CD14-positive monocyte (primary cell): Measurements from ENCODE around the gene CAB39L. TPM values are rescaled to one million over a fixed set of nuclear protein-coding genes. Genes with fewer than 3 reads are reported as not detected.

Experiments used
- DNase-seq, 3 donors: peaks; one replicate each; pipeline ENCODE4 v3.0.0-alpha.2; 2011 to 2022
- H2AFZ ChIP-seq: 2 replicates; pipeline ENCODE4 v1.6.0; 2012; ENCODE audit warnings: mild to moderate bottlenecking, low read depth, low read length, inconsistent platforms; ENCODE audit not compliant: insufficient read depth, poor library complexity, severe bottlenecking
- H3K27ac ChIP-seq, 2 donors: 1 replicate in 1 of 2; 2 replicates in 1 of 2; pipeline ENCODE4 v1.5.1; 2012 to 2013; ENCODE audit warnings: low read length in 2 of 2, control low read depth in 1 of 2, inconsistent platforms in 1 of 2, low read depth in 1 of 2, mild to moderate bottlenecking in 1 of 2
- H3K27me3 ChIP-seq, 2 donors: one replicate each; pipeline versions ENCODE4 v1.6.0 to v1.6.1; 2011 to 2013; ENCODE audit warnings: low read length in 2 of 2; ENCODE audit not compliant: control insufficient read depth in 2 of 2, insufficient read depth in 2 of 2
- H3K36me3 ChIP-seq, 2 donors: replicated peaks in 1 of 2; 1 replicate in 1 of 2; 2 replicates in 1 of 2; pipeline versions ENCODE4 v1.5.1 to v1.6.1; 2012 to 2013; ENCODE audit warnings: low read length in 2 of 2, control low read depth in 1 of 2, inconsistent platforms in 1 of 2, mild to moderate bottlenecking in 1 of 2; ENCODE audit not compliant: insufficient read depth in 2 of 2, control insufficient read depth in 1 of 2
- H3K4me1 ChIP-seq, 2 donors: 1 replicate in 1 of 2; 2 replicates in 1 of 2; pipeline versions ENCODE4 v1.5.1 to v1.6.1; 2012 to 2013; ENCODE audit warnings: low read length in 2 of 2, control low read depth in 1 of 2, inconsistent platforms in 1 of 2, mild to moderate bottlenecking in 1 of 2, moderate library complexity in 1 of 2; ENCODE audit not compliant: insufficient read depth in 2 of 2, control insufficient read depth in 1 of 2
- H3K4me2 ChIP-seq: replicated peaks from 2 replicates; pipeline ENCODE3; 2012; ENCODE audit warnings: low read length, moderate library complexity, mild to moderate bottlenecking; ENCODE audit not compliant: poor library complexity, severe bottlenecking; ENCODE audit errors: extremely low read depth
- H3K4me3 ChIP-seq, 3 experiments: fragments of 200-600 bp in 1 of 3; sonication (generic) in 1 of 3; replicated peaks in 1 of 3; 1 replicate in 2 of 3; 2 replicates in 1 of 3; pipeline ENCODE4 v1.5.1; 2011 to 2013; ENCODE audit warnings: low read length in 3 of 3, mild to moderate bottlenecking in 3 of 3, control low read depth in 2 of 3, low read depth in 2 of 3, inconsistent platforms in 1 of 3, moderate library complexity in 1 of 3
- H3K79me2 ChIP-seq: 2 replicates; pipeline ENCODE4 v1.6.0; 2012; ENCODE audit warnings: mild to moderate bottlenecking, control low read depth, inconsistent platforms, low read length, moderate library complexity; ENCODE audit not compliant: insufficient read depth
- H3K9ac ChIP-seq: 2 replicates; pipeline ENCODE4 v1.6.0; 2017; ENCODE audit warnings: low read length, mild to moderate bottlenecking; ENCODE audit not compliant: insufficient read depth, poor library complexity, severe bottlenecking
- H3K9me3 ChIP-seq, 2 donors: replicated peaks in 1 of 2; 1 replicate in 1 of 2; 2 replicates in 1 of 2; pipeline versions ENCODE4 v1.5.1 to v1.6.1; 2012 to 2013; ENCODE audit warnings: low read length in 2 of 2, control low read depth in 1 of 2; ENCODE audit not compliant: control insufficient read depth in 1 of 2, insufficient read depth in 1 of 2
- H4K20me1 ChIP-seq: 2 replicates; pipeline ENCODE4 v1.6.0; 2012; ENCODE audit warnings: mild to moderate bottlenecking, low read length, control low read depth, moderate library complexity; ENCODE audit not compliant: insufficient read depth
- H3K27ac Mint-ChIP-seq, 7 donors: one replicate each; pipeline ENCODE4 v1.8.0; 2020; ENCODE audit warnings: mild to moderate bottlenecking in 7 of 7, mixed read lengths in 7 of 7, moderate library complexity in 6 of 7, inconsistent platforms in 2 of 7
- H3K27me3 Mint-ChIP-seq, 3 donors: one replicate each; pipeline ENCODE4 v1.8.0; 2021 to 2022; ENCODE audit warnings: low read depth in 3 of 3, mild to moderate bottlenecking in 3 of 3, mixed read lengths in 3 of 3, moderate library complexity in 3 of 3, inconsistent platforms in 1 of 3
- H3K36me3 Mint-ChIP-seq, 2 donors: one replicate each; pipeline ENCODE4 v1.8.0; 2020; ENCODE audit warnings: mixed read lengths in 2 of 2, inconsistent platforms in 1 of 2, mild to moderate bottlenecking in 1 of 2
- H3K4me1 Mint-ChIP-seq: one replicate; pipeline ENCODE4 v1.8.0; 2020; ENCODE audit warnings: mild to moderate bottlenecking, mixed read lengths
- H3K4me3 Mint-ChIP-seq, 2 donors: one replicate each; pipeline ENCODE4 v1.8.0; 2020; ENCODE audit warnings: mild to moderate bottlenecking in 2 of 2, mixed read lengths in 2 of 2, moderate library complexity in 1 of 2
- H3K9me3 Mint-ChIP-seq, 7 donors: one replicate each; pipeline ENCODE4 v1.8.0; 2020 to 2022; ENCODE audit warnings: mixed read lengths in 7 of 7, mild to moderate bottlenecking in 6 of 7, moderate library complexity in 6 of 7, inconsistent platforms in 2 of 7
- CTCF ChIP-seq: fragments of 200-600 bp; IDR thresholded peaks from one replicate; pipeline ENCODE4 v1.8.0; 2022; ENCODE audit warnings: antibody characterized with exemption, mild to moderate bottlenecking
- WGBS: methylation state at CpG from one replicate; pipeline ENCODE4 v1.1.5; 2013; ENCODE audit warnings: missing lambda C conversion rate; ENCODE audit not compliant: insufficient coverage; 5-methylcytosine and 5-hydroxymethylcytosine counted together
- intact Hi-C, 2 donors: fragments of 100-400 bp; cut with micrococcal nuclease; formaldehyde crosslinking; loops; one replicate each; pipeline versions ENCODE4 v1.15.0 to v1.15.1; 2023
- polyA plus RNA-seq, 3 donors: library from polyadenylated mRNA; depleted of rRNA in 1 of 3; unstranded in 2 of 3; stranded (reverse) in 1 of 3; fragments of 300-500 nt in 2 of 3; fragments of >200 nt in 1 of 3; fragmentation: Illumina TruSeq in 2 of 3; gene quantifications; 1 replicate in 2 of 3; 2 replicates in 1 of 3; pipeline ENCODE4 v1.2.3, GENCODE V29; 2012 to 2021

CAB39L gene
- polyA plus RNA-seq, 3 donors, result 1.9 to 5.1 (median 2.7) TPM

GRCh38 chr13:49417161-49417560 is 26.7 kb downstream of the CAB39L start:
- H3K4me3 ChIP-seq, result no peak overlapping the region
- H3K9me3 Mint-ChIP-seq, result peaks cover 0 to 1% (median 0%) of the 10 kb centered on the region in 7 donors

GRCh38 chr13:49412749-49413148 is 31.1 kb downstream of the CAB39L start:
- Histone ChIP-seq H3K4me3 (no peak overlapping the region), H3K9ac (no peak overlapping the region), H3K27me3 (no peaks in the 10 kb centered on the region), H3K27ac (no peak overlapping the region), H3K9me3 (no peaks in the 10 kb centered on the region), H2AFZ (no peak overlapping the region), H3K79me2 (no peaks in the 10 kb centered on the region), H3K4me2 (no peak overlapping the region), H3K36me3 (no peaks in the 10 kb centered on the region), H3K4me1 (peaks cover 8 to 10% of the 10 kb centered on the region in 2 donors), H4K20me1 (no peaks in the 10 kb centered on the region)
- peaks cover 13% of the 10 kb centered on the region for H3K4me1 Mint-ChIP-seq
- intact Hi-C loops, result no loop called here
- H3K27me3 Mint-ChIP-seq, result no peaks in the 10 kb centered on the region
- H3K9me3 Mint-ChIP-seq, result peaks cover 0 to 3% (median 0%) of the 10 kb centered on the region in 7 donors
- H3K36me3 Mint-ChIP-seq, result peaks cover 5 to 6% of the 10 kb centered on the region in 2 donors
- no peak for DNase-seq
- no peak for TF ChIP-seq CTCF
- no CpG with 5 or more reads among the region's 2 CpGs for WGBS
- no peak overlapping the region for H3K27ac Mint-ChIP-seq
- no peak overlapping the region for H3K4me3 Mint-ChIP-seq

More at GRCh38 chr13:49417161-49417560, 26.7 kb downstream of the CAB39L start:
- Mint-ChIP-seq H3K4me3 (no peak overlapping the region), H3K27ac (no peak overlapping the region), H3K36me3 (peaks cover 3 to 6% of the 10 kb centered on the region in 2 donors), H3K4me1 (peaks cover 25% of the 10 kb centered on the region), H3K27me3 (no peaks in the 10 kb centered on the region)
- WGBS, result no CpG with 5 or more reads among the region's 3 CpGs
- no peak for DNase-seq
- Histone ChIP-seq H3K9ac (no peak overlapping the region), H2AFZ (no peak overlapping the region), H4K20me1 (no peaks in the 10 kb centered on the region), H3K27ac (no peak overlapping the region), H3K4me2 (no peak overlapping the region), H3K27me3 (no peaks in the 10 kb centered on the region), H3K4me1 (peaks cover 18 to 20% of the 10 kb centered on the region in 2 donors), H3K9me3 (no peaks in the 10 kb centered on the region), H3K36me3 (no peaks in the 10 kb centered on the region), H3K79me2 (no peaks in the 10 kb centered on the region)
- no peak for TF ChIP-seq CTCF
- intact Hi-C loops, result no loop called here
